K562 (cell line): ENCODE measurements around the gene SLC40A1. TPM values are rescaled to one million over a fixed set of nuclear protein-coding genes. Genes with fewer than 3 reads are reported as not detected.

ENCODE experiments used
- BCOR ChIP-seq: fragments of 450-650 bp; IDR thresholded peaks from 2 replicates; pipeline ENCODE4 v1.6.1; 2016
- ETV1 ChIP-seq: fragments of 450-650 bp; conservative IDR thresholded peaks from 2 replicates; pipeline ENCODE4 v1.6.1; 2016; ENCODE audit warnings: missing genetic modification characterization, control low read depth, low read depth, missing compliant biosample characterization
- HDGF ChIP-seq: fragments of 450-650 bp; IDR thresholded peaks from 2 replicates; pipeline ENCODE4 v1.6.1; 2016
- MAFG ChIP-seq: fragments of 450-650 bp; conservative IDR thresholded peaks from 2 replicates; pipeline ENCODE4 v1.6.1; 2016; ENCODE audit warnings: missing genetic modification characterization, missing compliant biosample characterization
- MCM2 ChIP-seq: fragments of 450-650 bp; IDR thresholded peaks from 2 replicates; pipeline ENCODE4 v1.6.1; 2017; ENCODE audit warnings: low read depth, mild to moderate bottlenecking
- POLR2A ChIP-seq: fragments of 450-650 bp; conservative IDR thresholded peaks from 2 replicates; pipeline ENCODE4 v1.6.1; 2016
- ZBTB17 ChIP-seq: fragments of 450-650 bp; formaldehyde crosslinking; IDR thresholded peaks from 2 replicates; pipeline ENCODE4 v1.4.0; 2020; ENCODE audit warnings: mild to moderate bottlenecking
- ZNF512 ChIP-seq: IDR thresholded peaks from 2 replicates; pipeline ENCODE4 v1.6.1; 2016; ENCODE audit warnings: missing genetic modification characterization, missing compliant biosample characterization
- ZNF639 ChIP-seq, 2 experiments: fragments of 200-800 bp in 1 of 2; sonication (Bioruptor generic) in 1 of 2; sonication (generic) in 1 of 2; formaldehyde crosslinking in 1 of 2; IDR thresholded peaks in 1 of 2; conservative IDR thresholded peaks in 1 of 2; 2 replicates each; pipeline versions ENCODE4 v1.5.0 to v1.6.1; 2016 to 2020; ENCODE audit warnings: missing compliant biosample characterization in 1 of 2, missing genetic modification characterization in 1 of 2, missing genetic modification reagents in 1 of 2
- polyA plus RNA-seq, 8 experiments: library from polyadenylated mRNA; depleted of rRNA in 4 of 8; stranded (reverse) in 5 of 8; unstranded in 3 of 8; fragments of >200 nt; fragmentation: Nextera tagmentation in 2 of 8; fragmentation: Illumina TruSeq in 1 of 8; extraction: Ambion mirVana in 2 of 8; extraction: Trizol in 1 of 8; gene quantifications; 2 replicates each; pipeline versions ENCODE4 v1.2.1 to v1.2.3, GENCODE V29; 2011 to 2014; ENCODE audit warnings: inconsistent platforms in 1 of 8, missing spikeins in 1 of 8
- total RNA-seq, 7 experiments: library from RNA; depleted of rRNA in 6 of 7; stranded (reverse); fragments of >200 nt in 6 of 7; fragmentation: Illumina TruSeq in 2 of 7; extraction: Trizol in 2 of 7; gene quantifications; 2 replicates each; pipeline versions ENCODE4 v1.2.1 to v1.2.3, GENCODE V29; 2011 to 2021; ENCODE audit warnings: low replicate concordance in 1 of 7

SLC40A1 gene
- total and polyA plus RNA-seq, 9 of the 15 experiments (the other 6 are each of a cell fraction or from before 2014, with no cell fraction given) = 42.2 to 95.9 (median 54.9) TPM

DNA sequence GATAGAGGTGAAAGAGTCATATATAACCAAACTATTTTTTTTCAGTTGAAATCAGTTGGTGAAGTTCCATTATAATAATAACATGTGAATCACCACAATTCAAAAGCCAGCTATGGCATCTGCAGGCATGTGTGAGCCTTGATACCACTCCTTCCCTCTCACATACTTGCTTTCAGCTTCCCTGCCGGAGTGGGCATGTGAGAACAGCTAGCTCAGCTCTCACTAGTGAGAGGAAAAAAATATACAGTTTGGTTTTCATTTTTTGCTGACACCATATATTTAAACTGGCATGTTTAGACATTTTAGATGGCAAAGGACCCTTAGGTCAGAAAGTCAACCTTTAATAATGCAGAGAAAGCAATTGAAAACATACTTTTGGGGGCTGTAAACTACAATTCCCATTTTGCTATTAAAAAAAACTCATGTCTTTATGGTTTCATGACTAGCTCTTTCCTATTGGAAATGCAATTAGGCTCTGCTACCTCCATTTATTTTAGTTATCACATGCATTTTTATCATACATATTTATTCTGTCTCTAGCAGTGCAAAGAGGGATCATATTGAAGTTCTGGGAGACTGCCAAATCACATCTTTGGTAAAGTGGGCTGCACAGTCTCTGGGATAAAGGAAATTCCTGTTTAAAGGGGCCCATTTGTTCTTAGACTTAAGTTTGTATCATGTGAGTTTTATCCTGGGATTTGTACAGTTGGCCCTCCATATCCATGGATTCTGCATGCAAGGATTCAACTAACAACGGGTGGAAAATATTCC, 33.2 kb upstream of the SLC40A1 start (continued):
- TF ChIP-seq ZNF512 (tag) = 0 out of 2 replicates have a peak, but pooled peaks have one; percentile 2
- TF ChIP-seq BCOR = no peak
- TF ChIP-seq POLR2A = no peak
- TF ChIP-seq MCM2 = no peak
- peak in 1 of 2 experiments; percentile 50; a peak in 1 of 4 replicates for TF ChIP-seq ZNF639 (CRISPR knock-in tag; conservative IDR thresholded peaks at IDR 0.05 in 1 of 2, IDR thresholded peaks at IDR 0.05 in 1 of 2)
- TF ChIP-seq MAFG (tag) = peak; percentile 91
- no peak for TF ChIP-seq ETV1 (tag)
- TF ChIP-seq HDGF = no peak
- no peak for TF ChIP-seq ZBTB17 (CRISPR knock-in tag)
